ENCODE data around the gene RASSF4.

The RASSF4 gene

DNA sequence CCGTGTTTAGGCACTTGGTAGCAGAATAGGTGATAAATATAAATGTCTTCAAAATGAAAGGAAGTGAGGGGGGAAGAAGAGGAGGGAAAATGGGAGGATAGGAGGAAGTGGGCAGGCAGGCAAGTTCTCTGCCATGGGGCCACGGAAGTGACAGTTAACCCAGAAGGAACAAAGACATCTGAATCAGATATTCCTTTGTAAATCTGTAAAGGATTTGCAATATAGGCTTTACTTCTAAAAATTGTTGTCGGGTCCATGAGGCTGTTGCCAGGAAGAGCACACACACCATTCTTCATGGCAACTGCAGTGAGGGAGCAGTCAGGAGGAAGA lies 23.7 kb upstream of the RASSF4 start:
- H3K4me2 ChIP-seq (ENCODE audit: insufficient read depth, low read length): no peak overlapping the region; the same call in 1 of the 2 replicates
- 0 out of 2 replicates have a peak overlapping the region, but pooled peaks have one; percentile 3 for H3K9ac ChIP-seq (ENCODE audit: low read depth, low read length)
- H3K4me1 ChIP-seq (ENCODE audit: insufficient read depth, low read length): peaks cover 33% of the 10 kb centered on the region
- H3K27me3 ChIP-seq (ENCODE audit: insufficient read depth, low read length, poor library complexity): no peaks in the 10 kb centered on the region
- no peaks in the 10 kb centered on the region for H4K20me1 ChIP-seq (ENCODE audit: insufficient read depth, low read length)
- ATAC-seq (ENCODE audit: insufficient read depth, low read depth): peak; percentile 4; the same call in 1 of the 3 replicates
- no peaks in the 10 kb centered on the region for H3K36me3 ChIP-seq (ENCODE audit: insufficient read depth, low read length)
- no peak overlapping the region for H3K4me3 ChIP-seq (ENCODE audit: low read depth in 1 of 2, low read length in 2 of 2)
- DNase-seq: peak; percentile 42
- H3K27ac ChIP-seq (ENCODE audit: low read length): peak overlapping the region; percentile 48
- TF ChIP-seq, protein P1, sequence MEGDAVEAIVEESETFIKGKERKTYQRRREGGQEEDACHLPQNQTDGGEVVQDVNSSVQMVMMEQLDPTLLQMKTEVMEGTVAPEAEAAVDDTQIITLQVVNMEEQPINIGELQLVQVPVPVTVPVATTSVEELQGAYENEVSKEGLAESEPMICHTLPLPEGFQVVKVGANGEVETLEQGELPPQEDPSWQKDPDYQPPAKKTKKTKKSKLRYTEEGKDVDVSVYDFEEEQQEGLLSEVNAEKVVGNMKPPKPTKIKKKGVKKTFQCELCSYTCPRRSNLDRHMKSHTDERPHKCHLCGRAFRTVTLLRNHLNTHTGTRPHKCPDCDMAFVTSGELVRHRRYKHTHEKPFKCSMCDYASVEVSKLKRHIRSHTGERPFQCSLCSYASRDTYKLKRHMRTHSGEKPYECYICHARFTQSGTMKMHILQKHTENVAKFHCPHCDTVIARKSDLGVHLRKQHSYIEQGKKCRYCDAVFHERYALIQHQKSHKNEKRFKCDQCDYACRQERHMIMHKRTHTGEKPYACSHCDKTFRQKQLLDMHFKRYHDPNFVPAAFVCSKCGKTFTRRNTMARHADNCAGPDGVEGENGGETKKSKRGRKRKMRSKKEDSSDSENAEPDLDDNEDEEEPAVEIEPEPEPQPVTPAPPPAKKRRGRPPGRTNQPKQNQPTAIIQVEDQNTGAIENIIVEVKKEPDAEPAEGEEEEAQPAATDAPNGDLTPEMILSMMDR (IDR thresholded peaks at IDR 0.05; ENCODE audit: borderline replicate concordance, extremely low read depth, low read length, poor library complexity, severe bottlenecking): no peak
- TF ChIP-seq EZH2 (IDR thresholded peaks at IDR 0.05; ENCODE audit: borderline replicate concordance, low read depth, low read length, severe bottlenecking): no peak
- H2AFZ ChIP-seq (ENCODE audit: low read depth, low read length): peak overlapping the region; percentile 23
- no peaks in the 10 kb centered on the region for H3K9me3 ChIP-seq (ENCODE audit: insufficient read depth, low read length, severe bottlenecking)
- H3K79me2 ChIP-seq (ENCODE audit: insufficient read depth, low read length): no peaks in the 10 kb centered on the region

DNA sequence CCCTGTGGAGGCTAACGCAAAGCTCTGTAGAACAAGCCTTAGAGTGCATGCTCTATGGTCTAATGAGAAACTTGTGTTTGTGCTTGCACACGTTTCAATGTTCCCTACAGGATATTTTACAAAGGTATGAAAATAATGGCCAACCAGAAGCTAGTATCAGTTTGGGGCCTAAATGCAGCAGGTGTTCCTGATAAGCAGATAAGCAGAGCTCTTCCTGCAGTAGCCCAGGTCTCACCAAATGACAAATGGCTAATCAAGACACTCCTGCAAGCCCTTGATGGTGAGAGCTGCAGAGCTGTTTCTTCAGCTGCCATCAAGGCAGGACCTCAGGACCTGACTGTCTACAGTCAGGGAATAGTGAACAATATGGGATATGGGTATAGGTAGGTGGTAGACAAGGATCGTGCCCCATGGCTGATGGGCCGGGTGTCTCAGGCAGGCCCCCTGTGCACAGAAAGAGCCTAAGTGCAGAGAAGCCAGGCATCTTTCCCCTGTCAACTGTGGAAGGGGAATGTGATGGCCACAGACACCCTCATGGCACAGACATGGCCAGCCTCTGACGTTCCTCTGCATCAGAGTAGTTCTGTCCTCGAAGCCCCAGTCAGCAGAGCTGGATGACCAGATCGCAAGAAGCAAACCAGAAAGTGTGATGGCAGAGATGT lies 23.2 kb upstream of the RASSF4 start:
- Histone ChIP-seq H3K79me2 (ENCODE audit: insufficient read depth, low read length) (no peaks in the 10 kb centered on the region), H2AFZ (ENCODE audit: low read depth, low read length) (peak overlapping the region; percentile 23; the same call in 1 of the 2 replicates), H3K9ac (ENCODE audit: low read depth, low read length) (no peak overlapping the region), H3K4me1 (ENCODE audit: insufficient read depth, low read length) (peaks cover 33% of the 10 kb centered on the region), H3K36me3 (ENCODE audit: insufficient read depth, low read length) (no peaks in the 10 kb centered on the region), H3K27me3 (ENCODE audit: insufficient read depth, low read length, poor library complexity) (no peaks in the 10 kb centered on the region), H3K27ac (ENCODE audit: low read length) (peak overlapping the region; percentile 48), H4K20me1 (ENCODE audit: insufficient read depth, low read length) (no peaks in the 10 kb centered on the region), H3K4me3 (ENCODE audit: low read depth in 1 of 2, low read length in 2 of 2) (no peak overlapping the region), H3K9me3 (ENCODE audit: insufficient read depth, low read length, severe bottlenecking) (no peaks in the 10 kb centered on the region), H3K4me2 (ENCODE audit: insufficient read depth, low read length) (no peak overlapping the region)
- DNase-seq (no peak), ATAC-seq (ENCODE audit: insufficient read depth, low read depth) (0 out of 3 replicates have a peak, but pooled peaks have one; percentile 6)
- TF ChIP-seq, protein P1 (IDR thresholded peaks at IDR 0.05; ENCODE audit: borderline replicate concordance, extremely low read depth, low read length, poor library complexity, severe bottlenecking): no peak
- TF ChIP-seq EZH2 (IDR thresholded peaks at IDR 0.05; ENCODE audit: borderline replicate concordance, low read depth, low read length, severe bottlenecking): no peak

DNA sequence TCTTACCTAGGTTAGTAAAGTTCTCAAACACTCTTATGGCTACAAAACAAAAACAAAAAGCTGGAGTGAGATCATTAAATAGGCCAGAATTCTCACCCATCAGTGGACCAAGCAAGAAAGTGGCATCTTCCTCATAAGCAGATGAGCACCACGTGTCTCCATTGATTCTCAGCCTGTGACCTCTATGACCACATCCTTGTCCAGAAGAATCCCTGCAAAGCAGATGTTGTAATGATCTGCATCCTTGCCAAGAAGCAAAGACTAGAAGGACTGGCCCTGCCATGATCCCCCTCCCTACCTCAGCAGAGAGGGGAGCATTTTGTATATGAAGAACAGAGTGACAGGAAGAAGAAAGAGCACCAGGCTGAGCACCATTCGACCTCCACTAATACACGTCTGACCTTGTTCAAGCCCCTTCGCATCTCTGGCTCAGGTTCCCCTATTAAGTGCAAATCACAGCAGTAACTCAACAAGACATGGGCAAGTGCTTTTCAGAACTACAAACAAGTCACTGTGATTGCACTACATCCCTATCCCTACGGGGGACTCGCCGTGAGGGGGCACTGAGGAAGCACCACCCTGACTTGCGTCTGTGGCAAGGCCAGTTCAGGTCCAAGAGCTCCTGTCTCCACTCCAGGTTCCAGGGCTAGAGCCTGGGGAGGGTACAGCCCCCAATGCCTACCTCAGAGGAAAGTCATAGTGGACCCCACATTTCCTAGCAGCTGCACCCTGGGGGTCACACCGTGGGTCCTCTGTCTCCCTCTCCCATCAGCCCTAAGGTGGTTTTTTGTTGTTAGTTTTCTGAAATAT lies 22.2 kb upstream of the RASSF4 start:
- Histone ChIP-seq H4K20me1 (ENCODE audit: insufficient read depth, low read length) (no peaks in the 10 kb centered on the region), H3K4me3 (ENCODE audit: low read depth in 1 of 2, low read length in 2 of 2) (no peak overlapping the region), H3K27ac (ENCODE audit: low read length) (no peak overlapping the region), H3K79me2 (ENCODE audit: insufficient read depth, low read length) (no peaks in the 10 kb centered on the region), H3K36me3 (ENCODE audit: insufficient read depth, low read length) (no peaks in the 10 kb centered on the region), H2AFZ (ENCODE audit: low read depth, low read length) (no peak overlapping the region), H3K4me2 (ENCODE audit: insufficient read depth, low read length) (no peak overlapping the region), H3K9ac (ENCODE audit: low read depth, low read length) (no peak overlapping the region), H3K27me3 (ENCODE audit: insufficient read depth, low read length, poor library complexity) (no peaks in the 10 kb centered on the region), H3K4me1 (ENCODE audit: insufficient read depth, low read length) (peaks cover 33% of the 10 kb centered on the region), H3K9me3 (ENCODE audit: insufficient read depth, low read length, severe bottlenecking) (no peaks in the 10 kb centered on the region)
- ATAC-seq (ENCODE audit: insufficient read depth, low read depth) (no peak), DNase-seq (no peak)
- TF ChIP-seq, protein P1 (IDR thresholded peaks at IDR 0.05; ENCODE audit: borderline replicate concordance, extremely low read depth, low read length, poor library complexity, severe bottlenecking): no peak
- TF ChIP-seq EZH2 (IDR thresholded peaks at IDR 0.05; ENCODE audit: borderline replicate concordance, low read depth, low read length, severe bottlenecking): no peak

All from DND-41 (cell line).